ENCODE results near the gene ADORA2A. TPM values are rescaled to one million over a fixed set of nuclear protein-coding genes. Genes with fewer than 3 reads are reported as not detected.

ADORA2A gene
- total RNA-seq, 2 experiments from 2014 or later: 20.3 to 20.4 TPM

DNA sequence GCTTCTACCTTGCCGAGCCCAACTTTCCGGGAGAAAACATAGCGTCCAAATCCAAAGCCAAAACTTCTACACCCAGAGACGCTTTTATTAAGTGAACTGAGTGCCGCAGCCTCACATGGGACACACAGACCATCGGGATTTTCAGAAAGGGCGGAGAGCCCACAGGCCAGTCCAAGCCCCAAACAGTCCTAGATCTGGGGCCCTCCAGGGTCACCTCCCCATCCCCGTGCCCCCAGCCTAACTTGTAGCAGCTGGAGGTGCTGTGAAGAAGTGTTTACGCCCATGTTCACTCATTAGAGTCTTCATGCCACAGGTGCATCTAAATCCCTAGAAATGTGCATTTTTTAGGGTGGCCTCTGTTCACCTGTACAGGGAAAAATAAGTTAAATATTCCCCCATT, 14.1 kb upstream of the ADORA2A start:
- no peak overlapping the region for H3K4me3 Mint-ChIP-seq
- H3K36me3 Mint-ChIP-seq (ENCODE audit: low read depth): peaks cover 10% of the 10 kb centered on the region
- H3K9me3 Mint-ChIP-seq (ENCODE audit: insufficient read depth): no peaks in the 10 kb centered on the region
- H3K27me3 Mint-ChIP-seq (ENCODE audit: low read depth): no peaks in the 10 kb centered on the region
- no peak for DNase-seq
- H3K27ac Mint-ChIP-seq: no peak overlapping the region
- ATAC-seq: no peak
- H3K4me1 Mint-ChIP-seq (ENCODE audit: low read depth): peaks cover 26% of the 10 kb centered on the region
- ChIA-PET CTCF (no interaction called here), POLR2A (no interaction called here)

DNA sequence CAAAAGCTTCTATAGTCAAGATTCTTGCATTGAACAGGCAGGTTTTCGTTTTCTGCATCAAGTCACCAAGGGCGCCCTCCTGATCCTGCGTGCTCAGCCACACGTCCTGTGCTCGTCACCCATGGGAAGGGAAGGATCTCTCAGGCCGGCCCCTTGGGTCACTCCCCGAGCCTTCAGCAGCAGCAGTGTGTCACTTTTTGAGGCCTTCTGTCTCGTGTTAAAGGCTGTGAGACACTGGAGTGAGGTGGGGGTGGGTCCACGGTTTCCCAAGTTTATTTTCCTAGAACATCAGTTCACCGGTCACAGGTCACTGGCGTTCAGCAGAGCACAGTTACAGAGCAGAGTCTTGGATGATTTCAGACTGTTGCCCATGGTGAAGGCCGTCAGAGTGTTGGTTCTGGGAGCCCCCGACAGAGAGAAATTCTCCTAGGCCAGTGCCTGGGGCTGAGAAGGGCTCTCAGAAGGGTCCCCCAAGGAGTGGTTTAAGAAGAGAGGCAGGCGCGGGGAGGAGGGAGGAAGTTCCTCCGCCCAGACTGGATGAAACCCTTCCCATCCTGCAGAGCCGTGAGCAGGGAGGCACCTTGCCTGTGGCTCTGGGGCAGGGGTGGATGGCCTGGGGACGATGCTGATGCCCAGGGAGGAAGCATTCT, 13.5 kb upstream of the ADORA2A start:
- Mint-ChIP-seq H3K4me1 (ENCODE audit: low read depth) (peaks cover 21% of the 10 kb centered on the region), H3K9me3 (ENCODE audit: insufficient read depth) (no peaks in the 10 kb centered on the region), H3K27me3 (ENCODE audit: low read depth) (no peaks in the 10 kb centered on the region), H3K36me3 (ENCODE audit: low read depth) (peaks cover 8% of the 10 kb centered on the region), H3K27ac (no peak overlapping the region), H3K4me3 (no peak overlapping the region)
- ATAC-seq (no peak), DNase-seq (no peak)
- ChIA-PET POLR2A (no interaction called here), CTCF (no interaction called here)

DNA sequence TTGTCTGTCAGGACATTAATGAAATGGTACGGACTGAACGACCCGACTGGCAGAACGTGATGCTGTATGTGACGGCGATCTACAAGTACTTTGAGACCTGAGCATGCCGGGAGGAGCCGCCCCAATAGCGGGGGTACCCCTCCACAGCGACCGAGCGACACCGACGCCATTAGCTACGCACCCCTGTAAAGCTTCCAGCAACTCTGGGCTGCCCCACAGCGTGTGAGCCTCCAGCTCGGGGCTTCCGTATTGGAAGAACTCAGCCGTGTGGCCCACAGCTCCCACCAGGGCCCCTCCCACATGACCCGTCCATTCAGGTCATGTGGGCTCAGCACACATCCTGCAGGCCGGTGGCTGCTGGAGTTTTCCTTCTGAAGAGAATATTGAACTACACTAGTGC, 12.9 kb upstream of the ADORA2A start:
- DNase-seq (no peak), ATAC-seq (no peak)
- peaks cover 16% of the 10 kb centered on the region for H3K4me1 Mint-ChIP-seq (ENCODE audit: low read depth)
- no peaks in the 10 kb centered on the region for H3K27me3 Mint-ChIP-seq (ENCODE audit: low read depth)
- no peak overlapping the region for H3K27ac Mint-ChIP-seq
- POLR2A ChIA-PET: no interaction called here
- no peak overlapping the region for H3K4me3 Mint-ChIP-seq
- H3K36me3 Mint-ChIP-seq (ENCODE audit: low read depth): peaks cover 6% of the 10 kb centered on the region
- no peaks in the 10 kb centered on the region for H3K9me3 Mint-ChIP-seq (ENCODE audit: insufficient read depth)
- CTCF ChIA-PET: interaction anchor here (1.5 kb wide), 1 partner anchor 10 kb away, joined by 6 read pairs; no protein-coding TSS in a partner anchor

DNA sequence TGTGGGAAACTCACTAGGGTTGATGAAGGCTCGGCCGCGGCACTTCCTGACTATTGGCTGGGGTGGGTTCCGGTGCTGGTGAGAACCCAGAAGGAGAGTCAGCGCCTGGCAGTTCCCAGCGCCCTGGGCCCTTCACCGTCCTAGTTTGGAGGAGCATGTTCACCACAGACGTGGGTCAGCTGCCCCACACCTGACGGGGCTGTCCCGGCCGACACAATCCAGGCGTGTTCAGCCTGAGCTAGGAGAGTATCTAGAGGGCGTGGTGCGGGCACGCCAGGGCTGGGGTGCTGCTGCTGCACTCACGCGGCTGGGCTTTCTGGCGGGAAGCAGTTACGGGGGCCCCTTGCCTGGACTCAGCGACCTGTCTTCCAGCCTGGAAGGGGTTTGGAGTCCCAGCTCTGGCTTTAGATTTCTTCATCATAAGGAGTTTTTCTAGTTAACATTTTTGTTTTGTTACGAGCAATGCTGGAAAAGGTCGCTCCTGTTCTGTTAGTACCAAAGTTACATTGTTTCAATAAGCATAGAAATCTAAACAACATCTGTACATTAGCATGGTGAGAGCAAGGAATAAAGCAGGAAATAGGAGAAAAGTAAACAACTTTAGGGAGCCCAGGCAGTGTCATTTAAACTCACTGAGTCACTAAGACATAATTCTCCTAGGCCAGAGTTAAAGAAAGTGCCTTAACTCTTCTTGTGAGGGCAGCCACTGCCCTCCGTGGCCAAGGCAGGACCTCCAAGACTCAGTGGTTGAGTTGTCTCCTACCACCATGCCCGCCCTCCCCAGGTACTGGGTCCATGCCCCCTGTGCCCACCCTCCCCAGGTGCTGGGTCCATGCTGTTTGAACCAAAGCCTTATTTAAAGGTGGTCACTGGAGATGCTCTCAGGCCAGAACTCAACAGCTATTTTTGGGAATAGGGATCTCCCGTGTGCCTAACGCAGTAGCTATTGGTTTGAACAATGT, 12.1 kb upstream of the ADORA2A start:
- CTCF ChIA-PET: interaction anchor here (1.5 kb wide), 1 partner anchor 9 kb away, joined by 6 read pairs; no protein-coding TSS in a partner anchor
- no peaks in the 10 kb centered on the region for H3K9me3 Mint-ChIP-seq (ENCODE audit: insufficient read depth)
- no peak overlapping the region for H3K4me3 Mint-ChIP-seq
- H3K27me3 Mint-ChIP-seq (ENCODE audit: low read depth): no peaks in the 10 kb centered on the region
- DNase-seq: no peak
- no peak overlapping the region for H3K27ac Mint-ChIP-seq
- peaks cover 6% of the 10 kb centered on the region for H3K36me3 Mint-ChIP-seq (ENCODE audit: low read depth)
- ATAC-seq: no peak
- H3K4me1 Mint-ChIP-seq (ENCODE audit: low read depth): peaks cover 9% of the 10 kb centered on the region
- POLR2A ChIA-PET: no interaction called here

DNA sequence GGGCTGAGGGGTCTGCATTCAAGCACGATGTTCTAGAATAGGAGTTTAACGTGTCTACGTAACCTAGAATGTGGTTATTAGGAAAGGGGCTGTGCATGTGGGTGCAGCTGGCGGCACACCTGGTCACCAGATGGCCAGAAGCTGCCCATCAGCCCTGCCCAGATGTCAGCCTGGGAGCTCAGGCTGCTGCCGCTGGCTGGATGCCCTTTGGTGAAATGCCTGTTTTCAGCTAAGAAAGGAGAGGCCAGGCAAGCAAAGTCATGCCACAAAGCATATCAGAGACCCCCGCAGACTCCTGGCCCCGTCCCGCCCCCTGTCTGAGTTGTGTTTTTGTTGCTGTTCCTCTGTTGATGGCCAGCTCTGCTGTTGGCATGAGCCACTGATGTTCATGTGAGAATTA, 11.3 kb upstream of the ADORA2A start:
- ATAC-seq (no peak), DNase-seq (no peak)
- peaks cover 6% of the 10 kb centered on the region for H3K36me3 Mint-ChIP-seq (ENCODE audit: low read depth)

DNA sequence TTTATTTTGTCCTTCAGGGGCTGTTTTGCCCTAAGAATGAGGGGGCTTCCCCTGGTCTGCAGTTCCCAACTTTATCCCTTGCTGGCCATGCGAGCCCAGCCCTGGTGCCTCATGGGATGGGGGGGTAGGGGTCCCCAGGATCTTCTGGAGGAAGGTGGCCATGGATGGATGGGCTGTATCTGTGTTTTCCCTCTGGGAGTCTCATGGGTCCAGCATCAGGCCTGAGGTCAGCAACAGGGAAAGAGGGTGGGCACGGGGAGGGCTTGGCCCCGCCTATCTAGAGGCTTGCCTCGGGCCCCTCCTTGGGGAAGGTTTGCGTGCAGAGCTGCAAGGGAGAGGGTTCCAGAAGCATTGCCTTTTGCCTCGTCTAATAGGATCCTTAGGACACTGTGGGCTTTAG, 10.8 kb upstream of the ADORA2A start:
- no peak overlapping the region for H3K4me3 Mint-ChIP-seq
- ChIA-PET CTCF (interaction anchor here (0.9 kb wide), 1 partner anchor 13 kb away, joined by 3 read pairs; no protein-coding TSS in a partner anchor), POLR2A (no interaction called here)
- peaks cover 6% of the 10 kb centered on the region for H3K36me3 Mint-ChIP-seq (ENCODE audit: low read depth)
- no peaks in the 10 kb centered on the region for H3K9me3 Mint-ChIP-seq (ENCODE audit: insufficient read depth)
- no peak for ATAC-seq
- no peak for DNase-seq
- H3K27me3 Mint-ChIP-seq (ENCODE audit: low read depth): no peaks in the 10 kb centered on the region
- H3K27ac Mint-ChIP-seq: no peak overlapping the region
- peaks cover 6% of the 10 kb centered on the region for H3K4me1 Mint-ChIP-seq (ENCODE audit: low read depth)

More for the DNA sequence above, 11.3 kb upstream of the ADORA2A start:
- POLR2A ChIA-PET: no interaction called here
- Mint-ChIP-seq H3K27me3 (ENCODE audit: low read depth) (no peaks in the 10 kb centered on the region), H3K9me3 (ENCODE audit: insufficient read depth) (no peaks in the 10 kb centered on the region), H3K27ac (no peak overlapping the region), H3K4me1 (ENCODE audit: low read depth) (peaks cover 5% of the 10 kb centered on the region), H3K4me3 (no peak overlapping the region)
- CTCF ChIA-PET: no interaction called here

DNA sequence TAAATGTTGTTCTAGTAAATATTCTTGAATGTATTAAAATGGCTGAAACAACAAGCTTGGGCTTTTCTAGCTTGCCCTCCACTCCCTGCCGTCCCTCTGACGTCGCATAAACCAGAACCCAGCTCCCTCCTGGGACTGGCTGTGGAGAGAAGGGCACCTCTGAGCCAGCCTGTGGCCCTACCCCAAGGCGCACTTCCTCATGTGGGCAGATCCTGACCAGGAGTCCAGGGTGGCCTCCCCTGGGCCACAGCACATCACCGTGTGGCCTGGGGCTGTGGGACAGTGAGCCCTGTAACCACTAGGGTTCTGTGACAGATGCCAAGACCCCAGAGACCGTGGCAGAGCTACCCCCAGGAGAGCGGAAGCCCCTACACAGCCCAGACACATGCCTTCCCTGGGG, 10.2 kb upstream of the ADORA2A start:
- no peak for ATAC-seq
- DNase-seq: no peak
- ChIA-PET CTCF (interaction anchor here (0.6 to 1.1 kb wide), 3 partner anchors 9 to 85 kb away, joined by 3 read pairs; no protein-coding TSS in a partner anchor), POLR2A (interaction anchor here (0.9 to 1.3 kb wide), 2 partner anchors 10 to 17 kb away, joined by 3 to 4 read pairs; partner anchors contain the start of gene ADORA2A)
- peaks cover 6% of the 10 kb centered on the region for H3K4me1 Mint-ChIP-seq (ENCODE audit: low read depth)
- H3K36me3 Mint-ChIP-seq (ENCODE audit: low read depth): peaks cover 6% of the 10 kb centered on the region
- no peaks in the 10 kb centered on the region for H3K9me3 Mint-ChIP-seq (ENCODE audit: insufficient read depth)
- no peak overlapping the region for H3K27ac Mint-ChIP-seq
- H3K27me3 Mint-ChIP-seq (ENCODE audit: low read depth): no peaks in the 10 kb centered on the region
- H3K4me3 Mint-ChIP-seq: no peak overlapping the region

DNA sequence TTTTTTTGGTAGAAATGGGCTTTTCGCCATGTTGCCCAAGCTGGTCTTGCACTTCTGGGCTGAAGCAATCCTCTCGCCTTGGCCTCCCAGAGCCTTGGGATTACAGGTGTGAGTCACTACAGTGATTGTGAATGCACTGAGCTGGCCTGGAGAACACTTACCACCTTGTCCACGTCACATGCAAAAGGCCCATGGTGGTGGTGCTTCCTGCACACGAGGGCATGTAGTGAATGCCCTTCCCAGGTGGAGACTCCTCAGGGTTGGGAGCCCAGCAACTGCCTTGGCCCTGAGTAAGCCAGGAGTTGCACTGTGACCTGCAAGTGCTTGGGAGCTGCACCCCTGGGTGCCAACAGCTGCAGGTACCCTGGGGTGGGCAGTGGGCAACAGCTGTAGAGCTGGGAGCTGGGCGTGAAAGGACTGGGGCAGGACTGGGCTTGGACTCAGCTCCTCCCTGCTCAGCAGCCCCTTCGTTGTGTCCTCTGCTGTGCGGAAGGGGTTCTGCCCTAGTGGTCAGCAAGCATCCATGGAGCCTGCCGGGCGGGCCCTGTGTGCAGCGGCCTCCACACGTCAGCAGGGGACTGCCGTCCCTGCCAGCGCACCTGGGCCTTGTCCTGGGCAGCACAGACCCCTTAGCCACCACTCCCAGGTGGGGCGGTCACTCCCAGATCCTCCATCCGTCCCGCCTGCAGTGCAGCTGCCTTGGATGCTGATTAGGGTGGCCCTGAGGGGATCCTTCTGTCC, 9.3 kb upstream of the ADORA2A start:
- ChIA-PET CTCF (interaction anchor here (1.1 to 1.4 kb wide), 2 partner anchors 8 to 104 kb away, joined by 3 to 9 read pairs; no protein-coding TSS in a partner anchor), POLR2A (interaction anchor here (0.9 to 1.3 kb wide), 2 partner anchors 9 to 16 kb away, joined by 3 to 4 read pairs; partner anchors contain the start of gene ADORA2A)
- Mint-ChIP-seq H3K27ac (no peak overlapping the region), H3K36me3 (ENCODE audit: low read depth) (peaks cover 1% of the 10 kb centered on the region), H3K27me3 (ENCODE audit: low read depth) (peaks cover 3% of the 10 kb centered on the region), H3K4me1 (ENCODE audit: low read depth) (peaks cover 9% of the 10 kb centered on the region), H3K9me3 (ENCODE audit: insufficient read depth) (no peaks in the 10 kb centered on the region), H3K4me3 (no peak overlapping the region)
- no peak for DNase-seq
- no peak for ATAC-seq

DNA sequence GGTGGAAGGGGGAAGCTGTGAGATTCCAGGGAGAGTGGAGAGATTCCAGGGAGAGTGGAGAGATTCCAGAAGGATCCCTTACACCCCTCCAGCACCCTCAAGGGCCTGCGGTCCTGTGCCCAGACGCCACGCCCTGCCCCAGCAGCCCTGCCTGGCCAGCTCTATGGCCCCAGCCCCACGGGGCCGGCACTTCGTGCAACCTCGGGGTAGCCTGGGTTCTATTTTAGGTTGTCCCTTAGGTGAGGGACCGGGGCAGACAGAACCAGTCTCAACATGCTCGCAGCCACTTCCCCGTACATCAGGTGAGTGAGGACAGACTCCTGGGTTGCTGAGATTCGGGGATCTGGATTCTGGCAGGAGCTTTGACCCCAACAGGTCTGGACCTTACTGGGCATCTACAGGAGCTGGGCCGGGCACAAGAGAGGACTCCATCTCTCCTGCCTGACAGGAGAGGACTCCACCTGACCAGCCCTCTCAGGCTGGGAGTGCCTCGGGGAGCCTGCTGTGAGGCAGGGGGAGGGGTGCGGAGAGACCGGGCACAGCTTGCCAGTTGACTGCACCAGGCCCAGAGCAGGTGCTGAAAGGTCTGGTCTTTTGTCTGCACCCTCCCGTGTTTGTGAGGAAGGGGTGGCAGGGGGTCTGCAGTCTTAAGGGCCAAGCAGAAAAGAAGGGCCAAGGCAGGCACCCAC, 8.5 kb upstream of the ADORA2A start:
- ChIA-PET CTCF (interaction anchor here (1.4 kb wide), 1 partner anchor 103 kb away, joined by 9 read pairs; no protein-coding TSS in a partner anchor), POLR2A (no interaction called here)
- H3K27me3 Mint-ChIP-seq (ENCODE audit: low read depth): peaks cover 3% of the 10 kb centered on the region
- H3K4me1 Mint-ChIP-seq (ENCODE audit: low read depth): peaks cover 9% of the 10 kb centered on the region
- no peaks in the 10 kb centered on the region for H3K9me3 Mint-ChIP-seq (ENCODE audit: insufficient read depth)
- DNase-seq (no peak), ATAC-seq (no peak)
- H3K36me3 Mint-ChIP-seq (ENCODE audit: low read depth): no peaks in the 10 kb centered on the region
- H3K27ac Mint-ChIP-seq: no peak overlapping the region
- H3K4me3 Mint-ChIP-seq: no peak overlapping the region

DNA sequence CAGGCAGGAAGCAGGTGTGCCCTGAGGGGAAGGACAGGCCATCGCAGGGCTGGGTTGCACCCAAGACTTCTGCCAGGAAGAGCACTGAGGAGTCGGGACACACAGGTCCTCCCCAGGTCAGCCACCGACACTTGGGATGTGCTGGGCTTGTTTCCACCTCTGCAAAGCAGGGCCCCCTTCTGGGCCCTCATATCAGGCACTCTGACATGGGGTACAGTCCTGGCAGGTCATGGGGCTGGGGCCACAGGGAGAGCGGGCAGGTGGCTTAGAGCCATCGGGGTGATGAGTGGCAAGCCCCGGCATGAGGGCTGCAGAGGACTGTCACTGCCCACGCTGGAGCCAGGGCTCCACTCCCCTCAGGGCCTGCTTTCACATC, 7.9 kb upstream of the ADORA2A start:
- ChIA-PET POLR2A (interaction anchor here (1.1 kb wide), 1 partner anchor 88 kb away, joined by 3 read pairs; no protein-coding TSS in a partner anchor), CTCF (no interaction called here)
- no peak for ATAC-seq
- H3K4me1 Mint-ChIP-seq (ENCODE audit: low read depth): peaks cover 9% of the 10 kb centered on the region
- no peaks in the 10 kb centered on the region for H3K9me3 Mint-ChIP-seq (ENCODE audit: insufficient read depth)
- no peaks in the 10 kb centered on the region for H3K36me3 Mint-ChIP-seq (ENCODE audit: low read depth)
- no peak for DNase-seq
- H3K4me3 Mint-ChIP-seq: no peak overlapping the region
- H3K27ac Mint-ChIP-seq: no peak overlapping the region
- H3K27me3 Mint-ChIP-seq (ENCODE audit: low read depth): peaks cover 3% of the 10 kb centered on the region
